ENCODE measurements around the gene KIF4B. TPM values are rescaled to one million over a fixed set of nuclear protein-coding genes. Genes with fewer than 3 reads are reported as not detected.

Gene KIF4B
- total and polyA plus RNA-seq, 2 of the 8 experiments (the other 6 are each of a cell fraction or from before 2014, with no cell fraction given) = 0.02 to 0.15 TPM

DNA sequence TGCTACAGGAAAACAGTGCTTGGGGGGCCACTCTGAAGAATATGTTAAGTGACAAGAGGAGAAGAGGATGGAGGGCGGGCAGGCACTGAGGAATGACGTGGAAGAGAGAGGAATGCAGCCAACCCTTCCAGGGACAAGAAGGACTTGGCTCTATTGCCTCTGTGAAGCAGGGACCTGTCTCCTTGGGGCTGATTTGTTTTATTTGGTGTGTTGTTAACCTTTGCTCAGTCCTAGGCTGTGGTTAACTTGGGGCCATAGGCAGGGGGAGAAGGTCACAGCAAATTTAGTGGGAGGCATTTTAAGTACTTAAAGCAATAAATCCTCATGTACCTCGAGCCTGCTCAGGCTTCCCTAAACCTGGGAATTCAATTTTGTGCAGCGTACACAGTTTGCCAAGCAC lies 39.9 kb downstream of the KIF4B start (continued):
- TF ChIP-seq SUZ12 (IDR thresholded peaks at IDR 0.05; ENCODE audit: low read length) (no peak), BCL11A (IDR thresholded peaks at IDR 0.05; ENCODE audit: low read depth in 2 of 2, low read length in 2 of 2) (no peak), EZH2 (IDR thresholded peaks at IDR 0.05; ENCODE audit: low read depth, low read length, severe bottlenecking) (no peak), POLR2AphosphoS5 (IDR thresholded peaks at IDR 0.05; ENCODE audit: low read depth, low read length) (no peak)

All from H1 (cell line).